K562 (cell line): ENCODE results near the gene PRDM8. TPM values are rescaled to one million over a fixed set of nuclear protein-coding genes. Genes with fewer than 3 reads are reported as not detected.

Experiments
- ARID3B ChIP-seq: fragments of 250-450 bp; sonication (Bioruptor Pico); IDR thresholded peaks from 2 replicates; pipeline ENCODE4 v1.4.0; 2020; ENCODE audit warnings: borderline replicate concordance
- BRD9 ChIP-seq: fragments of 450-650 bp; IDR thresholded peaks from 2 replicates; pipeline ENCODE4 v1.6.1; 2018; ENCODE audit warnings: low read depth; ENCODE audit not compliant: partially characterized antibody
- CREB3 ChIP-seq: fragments of 450-650 bp; conservative IDR thresholded peaks from 2 replicates; pipeline ENCODE4 v1.6.1; 2016; ENCODE audit warnings: missing genetic modification characterization, low read depth, mild to moderate bottlenecking, missing compliant biosample characterization, moderate library complexity
- E2F6 ChIP-seq, 2 experiments: IDR thresholded peaks; 2 replicates each; pipeline ENCODE4 v1.6.1; 2011; ENCODE audit warnings: borderline replicate concordance in 1 of 2, control low read depth in 1 of 2, low read depth in 1 of 2, low read length in 1 of 2, mild to moderate bottlenecking in 1 of 2, mixed read lengths in 1 of 2, moderate library complexity in 1 of 2; ENCODE audit not compliant: insufficient read depth in 1 of 2, insufficient read length in 1 of 2, poor library complexity in 1 of 2, severe bottlenecking in 1 of 2; ENCODE audit errors: extremely low read depth in 1 of 2
- FOXK2 ChIP-seq, 2 experiments: fragments of 450-650 bp; IDR thresholded peaks in 1 of 2; conservative IDR thresholded peaks in 1 of 2; 2 replicates each; pipeline ENCODE4 v1.6.1; 2016; ENCODE audit warnings: low read depth in 2 of 2, mild to moderate bottlenecking in 1 of 2
- HDAC6 ChIP-seq: IDR thresholded peaks from 2 replicates; pipeline ENCODE4 v1.6.1; 2012; ENCODE audit warnings: low read depth, mild to moderate bottlenecking, control low read depth, inconsistent platforms, low read length, moderate library complexity
- HNRNPK ChIP-seq: fragments of 200-400 bp; formaldehyde crosslinking; IDR thresholded peaks from one replicate; pipeline ENCODE4 v1.6.1; 2018; ENCODE audit warnings: mild to moderate bottlenecking, low read depth, low read length; ENCODE audit not compliant: poor library complexity, severe bottlenecking
- KAT8 ChIP-seq: fragments of 450-650 bp; IDR thresholded peaks from 2 replicates; pipeline ENCODE4 v1.6.1; 2016; ENCODE audit warnings: low read depth, mild to moderate bottlenecking
- PHB ChIP-seq: fragments of 250-450 bp; sonication (Bioruptor Pico); IDR thresholded peaks from 2 replicates; pipeline ENCODE4 v1.5.0; 2021
- PHTF2 ChIP-seq: fragments of 250-450 bp; sonication (Bioruptor Pico); IDR thresholded peaks from 2 replicates; pipeline ENCODE4 v1.5.0; 2021; ENCODE audit warnings: mild to moderate bottlenecking
- POLR2AphosphoS2 ChIP-seq: IDR thresholded peaks from 2 replicates; pipeline ENCODE4 v1.6.1; 2012; ENCODE audit warnings: low read length, improper control_type of control experiment
- PRPF4 ChIP-seq: fragments of 200-400 bp; formaldehyde crosslinking; IDR thresholded peaks from one replicate; pipeline ENCODE4 v1.6.1; 2017; ENCODE audit warnings: low read length, low read depth, mild to moderate bottlenecking; ENCODE audit not compliant: insufficient read depth, poor library complexity, severe bottlenecking
- SOX6 ChIP-seq: fragments of 450-650 bp; IDR thresholded peaks from 2 replicates; pipeline ENCODE4 v1.6.1; 2014; ENCODE audit warnings: mild to moderate bottlenecking
- SRF ChIP-seq, 2 experiments: fragments of 250-450, 450-650 bp in 1 of 2; sonication (Bioruptor Pico) in 1 of 2; sonication (generic) in 1 of 2; formaldehyde crosslinking; IDR thresholded peaks; 2 replicates each; pipeline versions ENCODE4 v1.5.0 to v1.5.1; 2020 to 2022; ENCODE audit warnings: mild to moderate bottlenecking in 1 of 2, missing genetic modification reagents in 1 of 2
- TCF7L2 ChIP-seq: fragments of 150-350 bp; IDR thresholded peaks from 2 replicates; pipeline ENCODE4 v1.6.1; 2016; ENCODE audit warnings: low read depth, mild to moderate bottlenecking, low read length, moderate library complexity
- ZHX1 ChIP-seq: fragments of 150-350 bp; conservative IDR thresholded peaks from 2 replicates; pipeline ENCODE4 v1.6.1; 2014; ENCODE audit warnings: low read length
- ZNF644 ChIP-seq: fragments of 200-800 bp; sonication (Bioruptor generic); IDR thresholded peaks from 2 replicates; pipeline ENCODE4 v1.6.1; 2016; ENCODE audit warnings: low read depth, missing genetic modification characterization, missing compliant biosample characterization
- ZNF780A ChIP-seq: fragments of 250-450 bp; sonication (Bioruptor Pico); IDR thresholded peaks from 2 replicates; pipeline ENCODE4 v1.5.0; 2021; ENCODE audit warnings: mild to moderate bottlenecking
- polyA plus RNA-seq, 8 experiments: library from polyadenylated mRNA; depleted of rRNA in 4 of 8; stranded (reverse) in 5 of 8; unstranded in 3 of 8; fragments of >200 nt; fragmentation: Nextera tagmentation in 2 of 8; fragmentation: Illumina TruSeq in 1 of 8; extraction: Ambion mirVana in 2 of 8; extraction: Trizol in 1 of 8; gene quantifications; 2 replicates each; pipeline versions ENCODE4 v1.2.1 to v1.2.3, GENCODE V29; 2011 to 2014; ENCODE audit warnings: inconsistent platforms in 1 of 8, missing spikeins in 1 of 8
- total RNA-seq, 7 experiments: library from RNA; depleted of rRNA in 6 of 7; stranded (reverse); fragments of >200 nt in 6 of 7; fragmentation: Illumina TruSeq in 2 of 7; extraction: Trizol in 2 of 7; gene quantifications; 2 replicates each; pipeline versions ENCODE4 v1.2.1 to v1.2.3, GENCODE V29; 2011 to 2021; ENCODE audit warnings: low replicate concordance in 1 of 7
- TF ChIP-seq, protein P1 (sequence below): fragments of 250-450 bp; sonication (Bioruptor Pico); IDR thresholded peaks from 2 replicates; pipeline ENCODE4 v1.5.0; 2021

PRDM8 gene
- total and polyA plus RNA-seq, 9 of the 15 experiments (the other 6 are each of a cell fraction or from before 2014, with no cell fraction given), result 0.40 TPM; not detected in 8

DNA sequence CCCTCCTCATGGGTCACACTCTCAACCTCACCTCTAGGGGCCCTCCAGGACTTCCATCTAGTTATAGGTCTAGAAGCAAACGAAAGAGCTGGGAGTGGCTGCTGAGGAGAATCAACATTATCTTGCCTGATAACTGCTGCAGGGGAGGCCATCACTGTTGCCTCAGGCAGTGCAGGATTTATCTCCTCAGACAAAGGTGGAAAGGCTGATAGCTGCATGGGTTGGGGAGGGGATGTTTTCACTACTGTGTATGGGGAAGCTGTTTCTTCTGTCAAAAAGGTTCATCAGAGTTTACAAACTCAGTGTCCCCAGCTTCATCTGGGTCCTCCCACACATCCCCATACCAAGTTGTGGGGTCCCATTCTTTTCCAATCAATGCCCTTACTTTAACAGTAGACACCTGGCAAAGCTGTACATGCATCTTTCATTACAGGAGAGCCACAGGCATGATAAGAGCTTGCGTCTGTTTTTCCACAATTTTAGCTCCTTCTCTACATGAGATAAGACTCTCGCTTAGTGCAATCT, 17.6 kb upstream of the PRDM8 start (continued):
- no peak for TF ChIP-seq E2F6 (IDR thresholded peaks at IDR 0.05; ENCODE audit: borderline replicate concordance in 1 of 2, extremely low read depth in 1 of 2, insufficient read depth in 1 of 2, insufficient read length in 1 of 2, low read depth in 1 of 2, low read length in 1 of 2, poor library complexity in 1 of 2, severe bottlenecking in 1 of 2)
- no peak for TF ChIP-seq ZHX1
- TF ChIP-seq SRF (CRISPR knock-in tag; IDR thresholded peaks at IDR 0.05), result no peak
- no peak for TF ChIP-seq PHB (CRISPR knock-in tag)
- TF ChIP-seq ZNF644 (tag), result 0 out of 2 replicates have a peak, but pooled peaks have one; percentile 45
- TF ChIP-seq POLR2AphosphoS2, result no peak
- peak; percentile 69 for TF ChIP-seq BRD9
- no peak for TF ChIP-seq PHTF2 (CRISPR knock-in tag)
- no peak for TF ChIP-seq KAT8
- 0 out of 2 replicates have a peak, but pooled peaks have one; percentile 13 for TF ChIP-seq TCF7L2
- TF ChIP-seq ARID3B, result no peak
- peak; percentile 97 for TF ChIP-seq SOX6
- TF ChIP-seq CREB3 (tag), result no peak
- TF ChIP-seq ZNF780A (CRISPR knock-in tag), result no peak
- no peak for TF ChIP-seq HDAC6
- no peak for TF ChIP-seq PRPF4
- TF ChIP-seq, protein P1, sequence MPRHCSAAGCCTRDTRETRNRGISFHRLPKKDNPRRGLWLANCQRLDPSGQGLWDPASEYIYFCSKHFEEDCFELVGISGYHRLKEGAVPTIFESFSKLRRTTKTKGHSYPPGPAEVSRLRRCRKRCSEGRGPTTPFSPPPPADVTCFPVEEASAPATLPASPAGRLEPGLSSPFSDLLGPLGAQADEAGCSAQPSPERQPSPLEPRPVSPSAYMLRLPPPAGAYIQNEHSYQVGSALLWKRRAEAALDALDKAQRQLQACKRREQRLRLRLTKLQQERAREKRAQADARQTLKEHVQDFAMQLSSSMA, result no peak
- TF ChIP-seq HNRNPK, result no peak
- peak; percentile 58 to 82; a peak in 3 of 4 replicates for TF ChIP-seq FOXK2 (conservative IDR thresholded peaks at IDR 0.05 in 1 of 2, IDR thresholded peaks at IDR 0.05 in 1 of 2; ENCODE audit: low read depth in 2 of 2)
